Measurements from ENCODE around the gene LAMA5. TPM values are rescaled to one million over a fixed set of nuclear protein-coding genes. Genes with fewer than 3 reads are reported as not detected.
A peak's percentile ranks its signal among the peaks of the same experiment; 100 is the strongest.

Gene LAMA5
- polyA plus RNA-seq, 3 donors, result 0.05 TPM; not detected in 2

- no peaks in the 10 kb centered on the region for H3K27me3 ChIP-seq (ENCODE audit: control insufficient read depth in 2 of 2, insufficient read depth in 2 of 2, low read length in 2 of 2)
- H3K27ac ChIP-seq (ENCODE audit: low read depth in 1 of 2, low read length in 2 of 2), result peak overlapping the region in 1 of 2 donors; percentile 98
- Mint-ChIP-seq H3K9me3 (no peaks in the 10 kb centered on the region), H3K4me3 (peak overlapping the region; percentile 83 to 90), H3K4me1 (peaks cover 26% of the 10 kb centered on the region), H3K27ac (peak overlapping the region in 6 of 7 donors; percentile 60 to 98 (median 66)), H3K27me3 (ENCODE audit: low read depth in 3 of 3) (peaks cover 0 to 4% (median 3%) of the 10 kb centered on the region in 3 donors), H3K36me3 (peaks cover 34 to 50% of the 10 kb centered on the region in 2 donors)
- WGBS (ENCODE audit: insufficient coverage), result 0% methylated on average over 33 of the region's 39 CpGs
- H2AFZ ChIP-seq (ENCODE audit: insufficient read depth, low read depth, low read length, poor library complexity, severe bottlenecking), result peak overlapping the region; percentile 2
- H4K20me1 ChIP-seq (ENCODE audit: insufficient read depth, low read length), result peaks cover 47% of the 10 kb centered on the region
- no peak for DNase-seq
- H3K4me1 ChIP-seq (ENCODE audit: control insufficient read depth in 1 of 2, insufficient read depth in 2 of 2, low read length in 2 of 2), result peaks cover 17 to 18% of the 10 kb centered on the region in 2 donors
- peak overlapping the region; percentile 87 for H3K4me2 ChIP-seq (replicated peaks; ENCODE audit: extremely low read depth, low read length, poor library complexity, severe bottlenecking)
- H3K79me2 ChIP-seq (ENCODE audit: insufficient read depth, low read length), result peaks cover 33% of the 10 kb centered on the region
- peak overlapping the region; percentile 97 for H3K9ac ChIP-seq (ENCODE audit: insufficient read depth, low read length, poor library complexity, severe bottlenecking)
- TF ChIP-seq, protein P1, sequence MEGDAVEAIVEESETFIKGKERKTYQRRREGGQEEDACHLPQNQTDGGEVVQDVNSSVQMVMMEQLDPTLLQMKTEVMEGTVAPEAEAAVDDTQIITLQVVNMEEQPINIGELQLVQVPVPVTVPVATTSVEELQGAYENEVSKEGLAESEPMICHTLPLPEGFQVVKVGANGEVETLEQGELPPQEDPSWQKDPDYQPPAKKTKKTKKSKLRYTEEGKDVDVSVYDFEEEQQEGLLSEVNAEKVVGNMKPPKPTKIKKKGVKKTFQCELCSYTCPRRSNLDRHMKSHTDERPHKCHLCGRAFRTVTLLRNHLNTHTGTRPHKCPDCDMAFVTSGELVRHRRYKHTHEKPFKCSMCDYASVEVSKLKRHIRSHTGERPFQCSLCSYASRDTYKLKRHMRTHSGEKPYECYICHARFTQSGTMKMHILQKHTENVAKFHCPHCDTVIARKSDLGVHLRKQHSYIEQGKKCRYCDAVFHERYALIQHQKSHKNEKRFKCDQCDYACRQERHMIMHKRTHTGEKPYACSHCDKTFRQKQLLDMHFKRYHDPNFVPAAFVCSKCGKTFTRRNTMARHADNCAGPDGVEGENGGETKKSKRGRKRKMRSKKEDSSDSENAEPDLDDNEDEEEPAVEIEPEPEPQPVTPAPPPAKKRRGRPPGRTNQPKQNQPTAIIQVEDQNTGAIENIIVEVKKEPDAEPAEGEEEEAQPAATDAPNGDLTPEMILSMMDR (IDR thresholded peaks at IDR 0.05), result no peak
- peak overlapping the region; percentile 60 to 96 (median 85) for H3K4me3 ChIP-seq (replicated peaks in 1 of 3; ENCODE audit: low read depth in 2 of 3, low read length in 3 of 3)
- intact Hi-C loops (cut with micrococcal nuclease), result loop anchor here (5.0 to 10.0 kb wide), 8 partner anchors 66 to 632 kb away; partner anchors contain the start of genes GID8 (in 1 of the 2), LSM14B (in 1 of the 2), MTG2 (in 1 of the 2) and OGFR (in 1 of the 2)
- peaks cover 36 to 39% of the 10 kb centered on the region in 2 donors for H3K36me3 ChIP-seq (replicated peaks in 1 of 2; ENCODE audit: control insufficient read depth in 1 of 2, insufficient read depth in 2 of 2, low read length in 2 of 2)
- no peaks in the 10 kb centered on the region for H3K9me3 ChIP-seq (replicated peaks in 1 of 2; ENCODE audit: control insufficient read depth in 1 of 2, insufficient read depth in 1 of 2, low read length in 2 of 2)
Observed at GRCh38 chr20:62303062-62303339, 64.1 kb downstream of the LAMA5 start.

GRCh38 chr20:62302341-62303061 lies 64.6 kb downstream of the LAMA5 start, which contains the start of gene ADRM1:
TSS of gene ADRM1 (plus strand) at chr20:62302997. CDS start at chr20:62303569, 572 bp downstream.
- TF ChIP-seq, protein P1 (IDR thresholded peaks at IDR 0.05), result peak; percentile 80
- intact Hi-C loops (cut with micrococcal nuclease), result loop anchor here (1.0 to 10.0 kb wide), 9 partner anchors 65 to 632 kb away; partner anchors contain the start of genes GID8 (in 1 of the 2), LSM14B (in 1 of the 2), MTG2 (in 1 of the 2) and OGFR (in 1 of the 2)
- Histone ChIP-seq H3K36me3 (replicated peaks in 1 of 2; ENCODE audit: control insufficient read depth in 1 of 2, insufficient read depth in 2 of 2, low read length in 2 of 2) (peaks cover 31 to 34% of the 10 kb centered on the region in 2 donors), H3K4me3 (replicated peaks in 1 of 3; ENCODE audit: low read depth in 2 of 3, low read length in 3 of 3) (peak within 1 kb of the TSS; percentile 72 to 96 (median 85)), H3K9ac (ENCODE audit: insufficient read depth, low read length, poor library complexity, severe bottlenecking) (peak within 1 kb of the TSS; percentile 97), H3K4me1 (ENCODE audit: control insufficient read depth in 1 of 2, insufficient read depth in 2 of 2, low read length in 2 of 2) (peaks cover 17 to 18% of the 10 kb centered on the region in 2 donors), H4K20me1 (ENCODE audit: insufficient read depth, low read length) (peaks cover 42% of the 10 kb centered on the region), H2AFZ (ENCODE audit: insufficient read depth, low read depth, low read length, poor library complexity, severe bottlenecking) (peak within 1 kb of the TSS; percentile 91), H3K9me3 (replicated peaks in 1 of 2; ENCODE audit: control insufficient read depth in 1 of 2, insufficient read depth in 1 of 2, low read length in 2 of 2) (no peaks in the 10 kb centered on the region), H3K27ac (ENCODE audit: low read depth in 1 of 2, low read length in 2 of 2) (peak within 1 kb of the TSS; percentile 96 to 98), H3K79me2 (ENCODE audit: insufficient read depth, low read length) (peaks cover 33% of the 10 kb centered on the region), H3K4me2 (replicated peaks; ENCODE audit: extremely low read depth, low read length, poor library complexity, severe bottlenecking) (peak within 1 kb of the TSS; percentile 87), H3K27me3 (ENCODE audit: control insufficient read depth in 2 of 2, insufficient read depth in 2 of 2, low read length in 2 of 2) (no peaks in the 10 kb centered on the region)
- H3K27ac Mint-ChIP-seq, result peak within 1 kb of the TSS; percentile 93 to 99 (median 98)
- H3K4me3 Mint-ChIP-seq, result peak within 1 kb of the TSS; percentile 90 to 95
- H3K36me3 Mint-ChIP-seq, result peaks cover 29 to 47% of the 10 kb centered on the region in 2 donors
- peaks cover 0 to 4% (median 3%) of the 10 kb centered on the region in 3 donors for H3K27me3 Mint-ChIP-seq (ENCODE audit: low read depth in 3 of 3)
- peaks cover 26% of the 10 kb centered on the region for H3K4me1 Mint-ChIP-seq
- under 1% methylated on average over 76 of the region's 81 CpGs for WGBS (ENCODE audit: insufficient coverage)
- no peaks in the 10 kb centered on the region for H3K9me3 Mint-ChIP-seq
- peak; percentile 95 to 96 (median 95) for DNase-seq
